ENCODE data around the gene JAM3. TPM values are rescaled to one million over a fixed set of nuclear protein-coding genes. Genes with fewer than 3 reads are reported as not detected.
"Not testable (repeated sequence)": the region's sequence is repeated elsewhere in the genome, so short reads cannot be mapped to it uniquely, and the experiment has no call there.

The JAM3 gene
- polyA plus RNA-seq, 1 donor = 15.7 TPM

DNA sequence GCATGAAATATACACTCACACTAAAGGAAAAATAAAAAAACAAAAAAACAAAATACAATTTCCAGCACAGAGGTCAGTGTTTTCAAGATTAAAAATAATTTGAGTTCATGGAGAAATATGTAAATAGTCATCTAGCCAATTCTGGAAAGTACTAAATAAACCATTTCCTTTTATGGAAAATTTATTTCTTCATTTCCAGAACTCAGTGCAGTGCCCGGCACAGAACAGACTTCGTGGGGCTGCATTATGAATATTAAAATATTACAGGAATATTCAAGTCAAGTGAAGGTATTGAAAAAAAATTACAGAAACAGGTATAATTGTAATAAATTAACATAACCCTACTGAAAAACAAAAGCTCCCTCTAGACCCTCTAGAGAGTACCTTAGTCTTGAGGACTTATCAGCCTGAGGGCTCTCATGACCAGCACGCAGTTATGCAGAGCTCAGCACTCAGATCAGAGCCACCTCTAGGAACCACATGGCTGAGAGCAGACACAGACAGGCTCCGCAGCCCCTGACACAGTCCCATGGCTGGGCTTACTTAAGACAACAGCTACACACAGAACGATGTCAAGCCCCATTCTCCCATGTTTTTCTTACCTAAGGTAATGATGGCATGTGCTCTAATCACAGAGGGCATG, 109.3 kb downstream of the JAM3 start:
- H3K27ac ChIP-seq (ENCODE audit: low read length) = no peak overlapping the region
- WGBS (ENCODE audit: insufficient coverage, low lambda C conversion rate) = 55% methylated on average over 2 of the region's 5 CpGs
- no peak for DNase-seq
- peaks cover 52% of the 10 kb centered on the region for H3K36me3 ChIP-seq (ENCODE audit: control insufficient read depth, insufficient read depth, low read length)
- no peaks in the 10 kb centered on the region for H3K9me3 ChIP-seq (ENCODE audit: control insufficient read depth, low read depth, low read length)
- no peaks in the 10 kb centered on the region for H3K4me1 ChIP-seq (ENCODE audit: control insufficient read depth, insufficient read depth, low read length)
- no peaks in the 10 kb centered on the region for H3K27me3 ChIP-seq (ENCODE audit: control insufficient read depth, insufficient read depth, low read length)
- H3K4me3 ChIP-seq (ENCODE audit: low read length) = no peak overlapping the region

DNA sequence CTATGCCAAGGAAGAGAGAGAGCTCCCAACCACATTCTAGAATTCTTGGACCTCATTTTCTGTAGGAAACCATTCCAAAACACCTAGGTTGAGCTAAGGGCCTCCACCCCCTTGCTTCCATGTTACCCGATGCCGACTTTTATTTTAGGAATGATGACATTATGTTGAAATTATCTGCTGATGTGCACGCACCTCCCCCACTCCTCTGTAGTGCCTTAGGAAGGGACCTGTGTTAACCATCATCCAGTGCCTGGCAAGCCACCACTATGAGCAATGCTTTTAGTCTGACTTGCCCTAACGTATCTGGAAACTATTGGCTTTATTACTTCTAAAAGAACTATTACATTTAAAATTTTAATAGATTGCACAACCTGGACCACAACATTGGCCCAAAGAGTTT, 112.8 kb downstream of the JAM3 start:
- DNase-seq = no peak
- 100% methylated on average over 1 of the region's 4 CpGs for WGBS (ENCODE audit: insufficient coverage, low lambda C conversion rate)
- H3K4me1 ChIP-seq (ENCODE audit: control insufficient read depth, insufficient read depth, low read length) = no peaks in the 10 kb centered on the region
- H3K4me3 ChIP-seq (ENCODE audit: low read length) = no peak overlapping the region
- H3K27me3 ChIP-seq (ENCODE audit: control insufficient read depth, insufficient read depth, low read length) = no peaks in the 10 kb centered on the region
- H3K36me3 ChIP-seq (ENCODE audit: control insufficient read depth, insufficient read depth, low read length) = peaks cover 45% of the 10 kb centered on the region
- no peak overlapping the region for H3K27ac ChIP-seq (ENCODE audit: low read length)
- no peaks in the 10 kb centered on the region for H3K9me3 ChIP-seq (ENCODE audit: control insufficient read depth, low read depth, low read length)

DNA sequence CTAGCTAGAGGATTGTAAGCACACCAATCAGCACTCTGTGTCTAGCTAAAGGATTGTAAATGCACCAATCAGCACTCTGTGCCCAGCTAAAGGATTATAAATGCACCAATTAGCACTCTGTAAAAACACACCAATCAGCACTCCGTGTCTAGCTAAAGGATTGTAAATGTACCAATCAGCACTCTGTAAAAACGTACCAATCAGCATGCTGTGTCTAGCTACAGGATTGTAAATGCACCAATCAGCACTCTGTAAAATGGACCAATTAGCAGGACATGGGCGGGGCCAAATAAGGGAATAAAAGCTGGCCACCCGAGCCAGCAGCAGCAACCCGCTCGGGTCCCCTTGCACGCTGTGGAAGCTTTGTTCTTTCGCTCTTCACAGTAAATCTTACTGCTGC, 119.2 kb downstream of the JAM3 start:
- not testable (repeated sequence) for DNase-seq; H3K27me3 ChIP-seq (ENCODE audit: control insufficient read depth, insufficient read depth, low read length); H3K4me3 ChIP-seq (ENCODE audit: low read length); H3K27ac ChIP-seq (ENCODE audit: low read length); H3K9me3 ChIP-seq (ENCODE audit: control insufficient read depth, low read depth, low read length); H3K4me1 ChIP-seq (ENCODE audit: control insufficient read depth, insufficient read depth, low read length)
- peaks cover 59% of the 10 kb centered on the region for H3K36me3 ChIP-seq (ENCODE audit: control insufficient read depth, insufficient read depth, low read length)
- WGBS (ENCODE audit: insufficient coverage, low lambda C conversion rate) = 100% methylated on average over 1 of the region's 8 CpGs

DNA sequence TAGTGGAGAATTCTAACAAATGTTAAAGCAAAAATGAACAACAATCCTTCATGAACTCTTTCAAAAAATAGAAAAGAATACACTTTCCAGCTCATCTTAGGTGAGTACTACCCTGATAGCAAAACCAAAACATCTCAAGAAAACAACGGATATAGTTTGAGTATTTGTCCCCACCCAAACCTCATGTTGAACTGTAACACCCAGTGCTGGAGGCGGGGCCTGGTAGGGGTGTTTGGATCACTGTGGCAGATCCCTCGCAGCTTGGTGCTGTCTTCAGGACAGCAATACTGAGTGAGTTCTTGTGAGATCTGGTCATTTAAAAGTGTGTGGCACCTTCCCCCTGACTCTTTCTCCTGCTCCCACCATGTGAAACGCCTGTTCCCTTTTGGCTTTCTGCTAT, 127.9 kb downstream of the JAM3 start:
- H3K27me3 ChIP-seq (ENCODE audit: control insufficient read depth, insufficient read depth, low read length) = no peaks in the 10 kb centered on the region
- 100% methylated on average over 1 of the region's 4 CpGs for WGBS (ENCODE audit: insufficient coverage, low lambda C conversion rate)
- H3K4me3 ChIP-seq (ENCODE audit: low read length) = no peak overlapping the region
- H3K4me1 ChIP-seq (ENCODE audit: control insufficient read depth, insufficient read depth, low read length) = no peaks in the 10 kb centered on the region
- peaks cover 32% of the 10 kb centered on the region for H3K36me3 ChIP-seq (ENCODE audit: control insufficient read depth, insufficient read depth, low read length)
- no peak overlapping the region for H3K27ac ChIP-seq (ENCODE audit: low read length)
- no peak for DNase-seq
- no peaks in the 10 kb centered on the region for H3K9me3 ChIP-seq (ENCODE audit: control insufficient read depth, low read depth, low read length)

DNA sequence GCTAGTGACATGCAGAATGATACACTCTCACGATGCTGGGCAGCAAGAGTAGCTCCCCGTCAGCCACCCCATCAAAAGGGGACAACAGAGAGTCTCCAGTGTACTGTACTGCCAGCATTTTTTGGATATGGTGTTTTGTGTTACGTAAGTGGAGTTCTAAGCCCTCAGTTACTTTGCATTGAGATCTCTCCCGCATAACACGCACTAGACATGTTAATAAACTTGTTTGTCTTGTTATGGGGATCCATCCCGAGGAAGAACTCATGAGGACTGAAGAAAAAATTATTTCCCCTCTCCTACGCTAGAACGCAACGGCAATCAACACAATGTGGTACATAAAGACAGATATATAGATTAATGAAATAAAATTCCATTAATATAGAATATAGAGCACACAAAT, 130.7 kb downstream of the JAM3 start:
- no peaks in the 10 kb centered on the region for H3K27me3 ChIP-seq (ENCODE audit: control insufficient read depth, insufficient read depth, low read length)
- DNase-seq = no peak
- peaks cover 35% of the 10 kb centered on the region for H3K36me3 ChIP-seq (ENCODE audit: control insufficient read depth, insufficient read depth, low read length)
- no peaks in the 10 kb centered on the region for H3K4me1 ChIP-seq (ENCODE audit: control insufficient read depth, insufficient read depth, low read length)
- 100% methylated on average over 1 of the region's 9 CpGs for WGBS (ENCODE audit: insufficient coverage, low lambda C conversion rate)
- H3K27ac ChIP-seq (ENCODE audit: low read length) = no peak overlapping the region
- no peaks in the 10 kb centered on the region for H3K9me3 ChIP-seq (ENCODE audit: control insufficient read depth, low read depth, low read length)
- no peak overlapping the region for H3K4me3 ChIP-seq (ENCODE audit: low read length)

DNA sequence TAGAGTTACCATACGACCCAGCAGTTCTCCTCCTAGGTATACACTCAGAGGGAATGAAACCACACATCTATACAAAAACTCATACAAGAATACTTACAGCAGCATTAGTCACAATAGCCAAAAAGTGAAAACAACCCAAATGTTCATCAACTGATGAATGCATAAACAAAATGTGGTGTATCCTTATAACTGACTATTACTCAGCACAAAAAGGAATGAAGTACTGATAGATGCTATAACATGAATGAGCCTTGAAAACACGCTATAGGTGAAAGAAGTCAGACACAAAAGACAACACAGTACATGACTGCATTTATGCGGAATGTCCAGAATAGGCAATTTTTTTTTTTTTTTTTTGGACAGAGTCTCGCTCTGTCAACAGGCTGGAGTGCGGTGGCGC, 131.8 kb downstream of the JAM3 start:
- 100% methylated on average over 1 of the region's 6 CpGs for WGBS (ENCODE audit: insufficient coverage, low lambda C conversion rate)
- Histone ChIP-seq H3K36me3 (ENCODE audit: control insufficient read depth, insufficient read depth, low read length) (peaks cover 39% of the 10 kb centered on the region), H3K4me1 (ENCODE audit: control insufficient read depth, insufficient read depth, low read length) (no peaks in the 10 kb centered on the region)

More for the DNA sequence above, 131.8 kb downstream of the JAM3 start:
- DNase-seq = no peak
- no peak overlapping the region for H3K27ac ChIP-seq (ENCODE audit: low read length)
- H3K9me3 ChIP-seq (ENCODE audit: control insufficient read depth, low read depth, low read length) = no peaks in the 10 kb centered on the region
- no peaks in the 10 kb centered on the region for H3K27me3 ChIP-seq (ENCODE audit: control insufficient read depth, insufficient read depth, low read length)
- no peak overlapping the region for H3K4me3 ChIP-seq (ENCODE audit: low read length)

Other genes with a start within 250 kb of the JAM3 start
- gene SPATA19, start 223.6 kb upstream of the JAM3 start, polyA plus RNA-seq = not detected
- gene IGSF9B, start 112.1 kb upstream of the JAM3 start, polyA plus RNA-seq = 9.0 TPM
- gene NCAPD3, start 154.9 kb downstream of the JAM3 start, polyA plus RNA-seq = 20.2 TPM
- gene VPS26B, start 155.6 kb downstream of the JAM3 start, polyA plus RNA-seq = 49.7 TPM
- gene THYN1, start 184.3 kb downstream of the JAM3 start, polyA plus RNA-seq = 58.8 TPM
- 32.6 TPM for gene ACAD8, start 184.5 kb downstream of the JAM3 start, polyA plus RNA-seq
- 0.04 TPM for gene GLB1L3, start 207.3 kb downstream of the JAM3 start, polyA plus RNA-seq

Data from large intestine (tissue), 3 donors.